HG03442 (cell line): ENCODE results near the gene PHTF2.
"Not testable (repeated sequence)": the region's sequence is repeated elsewhere in the genome, so short reads cannot be mapped to it uniquely, and the experiment has no call there.

Source experiments
- ATAC-seq: cut with Tn5 transposase; IDR thresholded peaks from one replicate; pipeline ENCODE4 v1.9.1; 2021; ENCODE audit warnings: mild to moderate bottlenecking, moderate library complexity; ENCODE audit not compliant: unreplicated experiment

PHTF2 gene

GRCh38 chr7:77982926-77983550, 184.5 kb downstream of the PHTF2 start:
- ATAC-seq: peak; percentile 71

- no peak for ATAC-seq
Measured at GRCh38 chr7:77983973-77984372, 185.4 kb downstream of the PHTF2 start.

GRCh38 chr7:77985232-77985973, 186.8 kb downstream of the PHTF2 start:
- no peak for ATAC-seq

- no peak for ATAC-seq
Measured at GRCh38 chr7:77985974-77986339, 187.4 kb downstream of the PHTF2 start.

- no peak for ATAC-seq
Measured at GRCh38 chr7:77989981-77990566, 191.5 kb downstream of the PHTF2 start.

- ATAC-seq: no peak
Measured at GRCh38 chr7:77991656-77992055, 193.1 kb downstream of the PHTF2 start.

GRCh38 chr7:77993838-77994237, 195.3 kb downstream of the PHTF2 start:
- ATAC-seq: no peak

GRCh38 chr7:77995717-77996116, 197.1 kb downstream of the PHTF2 start:
- ATAC-seq: no peak

- not testable (repeated sequence) for ATAC-seq
Measured at GRCh38 chr7:77999168-77999567, 200.6 kb downstream of the PHTF2 start.

- ATAC-seq: no peak
Measured at GRCh38 chr7:78002021-78002420, 203.4 kb downstream of the PHTF2 start.

GRCh38 chr7:78002715-78003114, 204.1 kb downstream of the PHTF2 start:
- no peak for ATAC-seq

GRCh38 chr7:78006063-78006755, 207.6 kb downstream of the PHTF2 start:
- ATAC-seq: no peak
